HG02623 (cell line): ENCODE measurements around the gene MED15.
"Not testable (repeated sequence)": the region's sequence is repeated elsewhere in the genome, so short reads cannot be mapped to it uniquely, and the experiment has no call there.

Experiments
- ATAC-seq: cut with Tn5 transposase; IDR thresholded peaks from one replicate; pipeline ENCODE4 v1.9.1; 2021; ENCODE audit warnings: moderate library complexity; ENCODE audit not compliant: unreplicated experiment

Gene MED15

GRCh38 chr22:20530368-20531153, 23.2 kb downstream of the MED15 start:
- ATAC-seq, result no peak

- no peak for ATAC-seq
Measured at GRCh38 chr22:20531154-20531403, 23.7 kb downstream of the MED15 start.

DNA sequence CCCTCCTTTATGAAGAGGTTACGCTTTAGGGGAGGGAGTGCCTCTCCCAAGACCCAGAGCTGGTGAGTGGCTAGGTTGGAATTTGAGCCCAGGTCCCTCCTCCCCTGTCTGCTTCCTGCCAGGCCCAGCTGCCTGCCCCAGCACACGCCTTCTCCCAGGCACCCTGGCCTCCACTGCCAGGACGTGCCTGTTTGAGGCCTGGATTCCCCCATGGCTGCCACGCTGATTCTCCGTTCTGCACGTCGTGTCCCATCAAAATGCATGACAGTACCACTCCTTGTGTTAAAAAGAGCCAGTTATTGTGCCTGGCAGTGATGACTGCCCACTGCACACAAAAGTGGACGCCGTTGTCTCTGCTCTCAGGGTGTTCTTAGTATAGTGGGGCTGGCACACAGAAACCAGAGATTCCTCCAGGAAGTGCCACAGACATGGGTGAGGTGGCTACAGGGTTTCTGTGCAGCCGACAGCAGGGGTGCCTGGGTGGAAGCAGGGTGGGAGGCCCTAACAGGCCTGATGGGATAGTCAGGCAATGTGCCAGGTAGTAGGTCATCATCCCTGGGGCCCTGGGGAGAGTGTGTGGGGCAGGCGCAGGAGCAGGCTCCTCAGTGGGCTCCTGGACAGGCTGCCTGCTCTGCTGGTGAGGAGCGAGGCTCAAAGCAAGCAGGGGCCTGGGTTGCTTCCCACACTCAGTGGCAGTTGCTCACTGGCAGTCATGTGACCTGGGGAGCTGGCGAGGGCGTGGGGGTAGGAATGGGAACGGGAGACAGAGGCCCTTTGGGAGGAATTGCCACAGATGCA, 24.2 kb downstream of the MED15 start:
- ATAC-seq, result no peak

- no peak for ATAC-seq
Measured at GRCh38 chr22:20532256-20532993, 25.0 kb downstream of the MED15 start.

DNA sequence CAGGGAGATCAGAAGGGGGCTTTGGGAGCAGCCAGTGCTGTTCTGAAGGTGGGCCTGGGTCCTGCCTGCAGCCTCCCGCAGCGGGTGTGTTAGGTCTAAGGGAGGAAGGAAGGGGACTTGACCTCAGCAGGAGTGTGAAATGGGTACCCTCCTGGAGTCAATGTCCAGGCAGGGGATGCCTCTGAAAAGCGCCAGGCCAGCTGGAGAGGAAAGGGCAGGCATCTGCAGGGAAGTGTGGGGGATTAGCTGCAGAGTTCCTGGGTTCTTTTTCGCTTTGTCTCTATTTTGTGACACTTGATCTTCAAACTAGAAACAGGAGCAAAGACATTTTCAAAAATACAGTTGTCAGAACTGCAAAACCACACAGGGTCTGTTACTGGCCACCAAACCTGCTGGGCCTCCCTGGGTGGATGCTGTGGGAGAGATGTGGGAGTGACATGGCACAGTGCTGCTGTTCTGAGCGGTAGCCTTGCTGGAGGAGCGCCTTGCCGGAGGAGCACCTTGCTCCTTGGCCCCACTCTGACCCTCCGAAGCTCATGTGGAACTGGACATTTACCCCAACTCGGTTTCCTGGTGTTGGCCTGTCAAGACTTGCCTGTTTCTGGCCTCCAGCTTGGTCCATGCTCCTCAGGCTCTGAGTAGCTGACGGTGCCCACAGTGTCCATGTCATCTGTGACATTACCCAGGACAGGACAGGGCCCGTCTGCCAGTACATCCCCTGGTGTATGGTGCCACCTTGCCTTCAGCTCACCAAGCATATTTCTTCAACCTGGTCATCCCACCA, 25.9 kb downstream of the MED15 start:
- ATAC-seq, result no peak

GRCh38 chr22:20533879-20534265, 26.5 kb downstream of the MED15 start:
- no peak for ATAC-seq

DNA sequence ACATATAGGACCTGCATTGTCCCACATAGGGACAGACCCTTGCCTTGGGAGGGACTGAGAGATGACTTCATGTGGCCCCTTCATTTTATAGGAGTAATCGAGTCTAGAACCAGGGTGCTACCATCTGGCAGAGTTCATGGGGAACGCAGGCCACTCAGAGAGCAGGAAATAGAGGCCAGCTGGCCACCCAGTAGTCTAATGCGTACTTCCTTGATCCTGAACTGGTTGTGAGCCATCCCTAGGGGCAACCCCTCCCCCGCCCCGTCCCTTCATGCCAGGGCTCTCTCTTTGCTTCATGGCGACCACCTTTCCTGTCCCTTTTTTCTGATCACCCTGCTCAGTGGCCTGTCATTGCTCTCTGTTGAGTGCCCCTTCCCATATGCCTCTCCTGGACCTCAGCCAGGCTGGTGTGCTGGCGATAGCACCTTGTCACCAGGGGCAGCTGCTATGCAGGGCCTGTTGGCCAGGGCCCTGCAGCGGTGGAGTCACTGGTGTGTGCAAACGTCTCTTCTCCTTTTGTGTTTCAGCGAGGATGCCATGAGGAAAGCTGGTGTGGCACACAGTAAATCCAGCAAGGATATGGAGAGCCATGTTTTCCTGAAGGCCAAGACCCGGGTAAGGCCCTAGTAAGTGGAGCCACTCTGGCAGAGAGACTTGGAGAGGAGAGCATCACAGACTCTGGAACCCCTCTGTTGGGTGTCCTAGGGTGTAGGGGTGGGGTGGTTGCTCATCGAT, 29.3 kb downstream of the MED15 start:
- ATAC-seq, result no peak

DNA sequence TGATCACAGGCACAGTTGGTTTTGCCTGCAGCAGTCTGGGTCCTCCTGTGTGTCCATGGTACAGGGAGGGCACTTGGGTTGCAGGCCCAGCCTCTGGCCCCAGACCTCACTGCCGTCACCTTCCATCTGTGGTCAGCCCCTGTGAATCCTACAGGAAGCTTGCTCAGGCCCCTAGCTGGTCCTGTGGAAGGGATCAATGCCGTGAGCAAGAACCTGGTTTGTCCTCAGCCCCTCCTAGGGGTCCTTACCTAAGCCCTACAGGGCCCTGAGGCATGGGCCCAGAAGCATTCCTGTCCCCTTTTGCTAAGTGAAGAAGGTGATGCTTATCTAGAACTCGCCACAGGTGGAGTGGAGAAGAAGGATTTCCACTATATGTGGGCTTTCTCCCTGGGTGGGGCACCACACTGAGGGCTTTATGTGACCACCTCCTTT, 29.9 kb downstream of the MED15 start:
- ATAC-seq, result no peak

DNA sequence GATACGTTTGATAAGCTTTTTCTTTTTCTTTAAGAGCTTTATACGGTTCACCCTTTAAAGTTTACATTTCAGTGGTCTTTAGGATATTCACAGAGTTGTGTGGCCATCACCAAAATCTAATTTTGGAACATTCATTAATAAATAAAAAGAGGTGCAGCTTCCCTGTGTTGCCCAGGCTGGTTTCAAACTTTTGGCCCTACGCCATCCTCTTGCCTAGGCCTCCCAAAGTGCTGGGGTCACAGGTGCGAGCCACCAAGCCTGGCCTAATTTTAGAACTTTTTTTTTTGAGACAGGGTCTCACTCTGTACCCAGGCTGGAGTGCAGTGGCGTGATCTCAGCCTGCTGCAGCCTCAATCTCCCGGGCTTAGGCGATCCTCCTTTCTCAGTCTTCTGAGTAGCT, 30.6 kb downstream of the MED15 start:
- ATAC-seq, result no peak

DNA sequence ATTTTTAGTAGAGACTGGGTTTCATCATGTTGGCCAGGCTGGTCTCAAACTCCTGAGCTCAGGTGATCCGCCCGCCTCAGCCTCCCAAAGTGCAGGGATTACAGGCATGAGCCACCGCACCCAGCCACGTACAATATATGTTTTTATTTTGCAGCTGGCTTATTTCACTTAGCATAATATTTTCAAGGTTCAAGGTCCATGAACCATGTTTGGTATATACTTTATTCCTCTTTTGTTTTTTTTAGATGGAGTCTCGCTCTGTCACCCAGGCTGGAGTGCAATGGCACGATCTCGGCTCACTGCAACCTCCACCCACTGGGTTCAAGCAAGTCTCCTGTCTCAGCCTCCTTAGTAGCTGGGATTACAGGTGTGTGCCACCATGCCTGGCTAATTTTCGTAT, 31.5 kb downstream of the MED15 start:
- ATAC-seq, result not testable (repeated sequence)

DNA sequence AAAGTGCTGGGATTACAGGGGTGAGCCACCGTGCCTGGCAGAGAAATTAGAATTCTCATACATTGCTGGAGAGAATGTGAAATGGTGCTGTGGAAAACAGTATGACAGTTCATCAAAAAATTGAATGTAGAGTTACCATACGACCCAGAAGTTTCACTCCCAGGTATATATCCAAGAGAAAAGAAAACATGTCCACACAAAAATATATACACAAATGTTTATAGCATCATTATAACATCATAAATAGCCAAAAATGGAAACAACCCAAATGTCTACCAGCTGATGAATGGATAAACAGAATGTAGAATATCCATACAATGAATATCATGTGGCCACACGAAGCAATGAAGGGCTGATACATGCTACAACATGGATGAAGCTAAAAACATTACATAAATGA, 34.6 kb downstream of the MED15 start:
- no peak for ATAC-seq

- no peak for ATAC-seq
Measured at GRCh38 chr22:20542736-20543135, 35.3 kb downstream of the MED15 start.

- not testable (repeated sequence) for ATAC-seq
Measured at GRCh38 chr22:20545318-20545634, 37.9 kb downstream of the MED15 start.

- ATAC-seq, result no peak
Measured at GRCh38 chr22:20545681-20546521, 38.5 kb downstream of the MED15 start.

DNA sequence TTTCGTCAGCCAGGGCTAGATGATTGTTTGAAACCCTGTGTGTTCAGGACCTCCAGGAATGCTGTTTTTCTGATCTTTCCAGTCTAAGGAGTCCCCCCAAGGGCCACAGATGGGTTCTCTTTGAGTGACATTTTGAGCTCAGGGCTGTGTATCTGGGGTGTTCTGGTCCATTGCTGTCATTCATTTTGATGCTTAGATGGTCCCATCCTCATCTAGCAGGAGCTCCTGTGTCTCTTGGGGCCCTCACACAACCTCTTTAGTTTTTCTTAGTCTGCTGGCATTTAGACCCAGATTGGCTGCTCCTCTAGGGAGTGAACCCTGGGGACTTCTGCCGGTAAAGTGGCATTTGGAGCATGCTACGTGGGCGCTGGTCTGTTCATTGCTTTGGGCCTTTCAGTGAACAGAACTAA, 39.1 kb downstream of the MED15 start:
- ATAC-seq, result no peak

- no peak for ATAC-seq
Measured at GRCh38 chr22:20547029-20547428, 39.6 kb downstream of the MED15 start.

DNA sequence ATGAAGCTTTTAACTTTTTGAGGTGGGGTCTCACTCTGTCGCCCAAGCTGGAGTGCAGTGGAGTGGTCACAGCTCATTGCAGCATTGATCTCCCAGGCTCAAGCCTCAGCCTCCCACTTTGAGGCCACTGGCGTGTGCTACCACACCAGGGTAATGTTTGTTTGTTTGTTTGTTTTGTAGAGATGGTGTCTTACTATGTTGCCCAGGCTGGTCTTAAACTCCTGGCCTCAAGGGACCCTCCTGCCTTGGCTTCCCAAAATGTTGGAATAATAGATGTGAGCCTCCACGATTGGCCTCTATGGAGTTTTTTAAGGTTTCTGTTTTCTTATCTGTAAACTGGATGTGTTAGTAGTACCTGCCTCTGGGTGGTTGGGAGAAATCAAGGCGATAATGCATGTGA, 41.4 kb downstream of the MED15 start:
- no peak for ATAC-seq

GRCh38 chr22:20549232-20549841, 41.9 kb downstream of the MED15 start:
- no peak for ATAC-seq
